ENCODE measurements around the gene TEN1.

Gene TEN1

GRCh38 chr17:76022285-76022684 is 43.2 kb downstream of the TEN1 start:
- no peak for DNase-seq (ENCODE audit: low spot score)
- no peak for TF ChIP-seq CTCF (IDR thresholded peaks at IDR 0.05)
- H3K4me3 ChIP-seq, result no peak overlapping the region
- no peak overlapping the region for H3K27ac ChIP-seq

GRCh38 chr17:76022973-76023899 is 44.2 kb downstream of the TEN1 start:
- no peak overlapping the region for H3K27ac ChIP-seq
- TF ChIP-seq CTCF (IDR thresholded peaks at IDR 0.05), result no peak
- no peak overlapping the region for H3K4me3 ChIP-seq
- no peak for DNase-seq (ENCODE audit: low spot score)

- no peak overlapping the region for H3K27ac ChIP-seq
- no peak overlapping the region for H3K4me3 ChIP-seq
- TF ChIP-seq CTCF (IDR thresholded peaks at IDR 0.05), result no peak
- no peak for DNase-seq (ENCODE audit: low spot score)
These were observed 44.8 kb downstream of the TEN1 start for GRCh38 chr17:76023900-76024237.

- no peak for DNase-seq (ENCODE audit: low spot score)
- TF ChIP-seq CTCF (IDR thresholded peaks at IDR 0.05), result no peak
- no peak overlapping the region for H3K27ac ChIP-seq
- H3K4me3 ChIP-seq, result no peak overlapping the region
These were observed 45.3 kb downstream of the TEN1 start for GRCh38 chr17:76024353-76024752.

- DNase-seq (ENCODE audit: low spot score), result no peak
- H3K4me3 ChIP-seq, result no peak overlapping the region
- no peak overlapping the region for H3K27ac ChIP-seq
- no peak for TF ChIP-seq CTCF (IDR thresholded peaks at IDR 0.05)
These were observed 46.3 kb downstream of the TEN1 start for GRCh38 chr17:76025294-76025693.

GRCh38 chr17:76026714-76027158 is 47.7 kb downstream of the TEN1 start:
- TF ChIP-seq CTCF (IDR thresholded peaks at IDR 0.05), result no peak
- Histone ChIP-seq H3K4me3 (no peak overlapping the region), H3K27ac (no peak overlapping the region)
- DNase-seq (ENCODE audit: low spot score), result no peak
